ENCODE measurements around the gene TCEANC2.
A peak's percentile ranks its signal among the peaks of the same experiment; 100 is the strongest.

TCEANC2 gene

DNA sequence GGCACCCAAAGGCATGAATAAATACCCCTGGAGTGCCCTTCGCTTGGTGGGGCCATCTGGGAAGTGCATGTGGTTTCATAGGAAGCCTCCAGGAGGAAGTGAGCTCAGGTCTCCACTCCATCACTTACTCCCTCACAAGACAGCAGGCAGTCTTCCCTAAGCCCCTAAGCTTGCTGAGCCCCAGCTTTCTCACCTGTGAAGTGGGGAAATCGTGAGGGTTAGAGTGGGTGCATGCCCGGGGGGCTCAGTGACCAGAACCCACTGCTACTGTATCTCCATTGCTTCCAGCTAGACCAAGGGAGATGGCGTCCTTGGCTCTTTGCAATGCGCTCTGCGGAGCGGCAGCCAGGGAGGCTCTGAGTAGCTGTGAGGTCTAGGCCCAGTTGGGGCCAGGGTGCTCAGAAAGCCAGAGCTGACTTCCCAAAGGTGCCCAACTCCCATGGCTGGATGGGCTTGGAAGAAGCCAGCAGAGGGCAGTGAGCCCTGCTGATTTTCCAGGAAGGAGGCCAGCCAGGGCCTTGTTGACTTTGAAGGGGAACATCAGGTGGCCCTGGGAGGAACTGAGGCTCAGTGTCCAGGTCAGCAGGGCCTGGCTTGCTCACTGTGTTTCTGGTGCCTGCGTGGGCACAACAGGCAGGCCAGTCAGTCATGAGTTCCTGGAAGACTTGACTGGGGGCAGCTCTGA is 72.1 kb downstream of the TCEANC2 start:
- peak overlapping the region in 1 of 21 experiments; percentile 2 for H3K27ac ChIP-seq
- no peak overlapping the region for H3K4me3 ChIP-seq

DNA sequence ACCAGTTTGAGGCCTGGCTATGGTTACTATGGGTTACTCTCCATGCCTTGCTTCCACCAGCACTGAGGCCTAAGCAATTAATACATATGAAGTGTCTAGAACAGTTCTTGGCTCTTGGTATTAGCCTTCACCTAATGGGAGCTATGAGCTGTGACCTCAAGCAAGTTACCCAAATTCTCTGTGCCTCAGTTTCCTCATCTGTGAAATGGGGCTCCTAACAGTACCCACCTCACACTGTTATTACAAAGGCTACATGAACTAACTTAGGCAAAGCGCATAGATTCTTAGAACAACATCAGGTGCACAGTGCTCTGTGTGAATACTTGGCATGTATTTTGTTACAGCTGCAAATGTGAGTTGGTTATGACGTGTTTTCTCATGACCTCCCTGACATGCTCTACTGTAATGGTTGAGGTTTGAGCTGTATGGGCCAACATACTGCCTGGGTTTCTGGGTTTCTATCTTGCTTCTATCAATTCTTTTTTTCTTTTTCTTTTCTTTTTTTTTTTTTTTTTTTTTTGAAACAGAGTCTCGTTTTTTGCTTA is 72.9 kb downstream of the TCEANC2 start:
- no peak overlapping the region for H3K4me3 ChIP-seq
- no peak overlapping the region for H3K27ac ChIP-seq

DNA sequence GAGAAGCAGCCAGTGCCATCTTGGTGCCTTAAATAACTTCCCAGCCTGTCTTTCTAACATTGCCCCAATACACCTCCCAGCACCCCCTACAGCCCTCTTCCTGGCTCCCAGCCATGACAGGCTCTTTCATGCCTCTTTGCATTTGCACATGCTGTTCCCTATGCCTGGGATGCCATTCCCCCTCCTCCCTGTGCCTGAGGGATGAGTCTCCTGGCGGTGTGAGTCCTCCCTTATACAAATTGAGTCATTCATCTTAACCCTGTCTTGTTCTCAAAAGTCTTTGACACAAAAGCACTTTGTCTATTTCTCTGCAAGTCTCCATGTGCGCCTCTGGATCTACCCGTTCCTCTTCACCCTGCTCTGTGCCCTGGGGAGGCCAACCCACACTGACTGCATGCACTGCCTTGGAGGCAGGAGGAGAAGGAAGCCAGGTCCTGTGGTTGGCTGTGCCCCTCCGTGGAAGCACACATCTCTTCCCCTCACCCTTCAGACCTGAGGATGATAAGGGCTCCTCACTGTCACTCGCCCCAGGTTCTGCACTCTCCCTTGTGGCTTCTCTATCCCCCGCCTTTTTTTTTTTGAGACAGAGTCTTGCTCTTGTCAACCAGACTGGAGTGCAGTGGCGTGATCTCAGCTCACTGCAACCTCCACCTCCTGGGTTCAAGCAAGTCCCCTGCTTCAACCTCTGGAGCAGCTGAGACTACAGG is 74.3 kb downstream of the TCEANC2 start:
- Histone ChIP-seq H3K27ac (no peak overlapping the region), H3K4me3 (no peak overlapping the region)

DNA sequence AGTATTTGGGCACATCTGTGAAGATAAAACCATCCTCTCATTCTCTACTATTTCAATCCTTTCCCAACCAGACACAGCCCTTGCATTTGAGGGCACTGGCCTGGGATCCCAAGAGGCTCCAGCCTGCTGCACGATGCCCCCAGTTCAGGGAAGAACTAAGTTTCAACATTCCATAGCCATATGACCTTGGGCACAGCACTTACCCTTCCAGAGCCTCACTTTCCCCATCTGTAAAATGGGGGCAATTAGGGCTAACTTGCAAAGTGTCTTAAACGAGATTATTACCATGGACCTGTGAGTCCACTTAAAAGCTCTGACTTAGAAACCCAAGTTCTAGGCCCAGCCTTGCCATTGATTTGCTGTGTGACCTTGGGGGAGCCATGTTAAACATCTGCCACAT is 76.5 kb downstream of the TCEANC2 start:
- H3K4me3 ChIP-seq = no peak overlapping the region
- H3K27ac ChIP-seq = no peak overlapping the region

DNA sequence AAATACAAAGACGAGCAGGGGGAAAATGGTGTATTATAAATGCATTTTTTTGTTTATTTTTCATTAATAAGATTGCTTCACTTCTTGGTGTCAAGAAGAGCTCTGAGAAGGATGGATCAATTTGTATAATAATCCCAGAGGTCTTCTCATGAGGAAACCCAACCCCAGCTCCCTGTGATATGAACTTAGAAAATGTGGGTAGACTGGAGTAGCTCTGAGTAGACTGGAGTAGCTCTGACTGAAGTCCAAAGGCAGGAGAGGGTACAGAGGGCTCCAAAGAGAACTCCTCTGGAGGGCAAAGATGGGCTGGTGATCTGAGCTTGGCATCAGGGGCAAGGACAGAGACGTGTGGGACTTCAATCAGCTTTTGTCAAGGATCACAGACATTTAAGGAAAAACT is 78.0 kb downstream of the TCEANC2 start:
- Histone ChIP-seq H3K27ac (no peak overlapping the region), H3K4me3 (no peak overlapping the region)

DNA sequence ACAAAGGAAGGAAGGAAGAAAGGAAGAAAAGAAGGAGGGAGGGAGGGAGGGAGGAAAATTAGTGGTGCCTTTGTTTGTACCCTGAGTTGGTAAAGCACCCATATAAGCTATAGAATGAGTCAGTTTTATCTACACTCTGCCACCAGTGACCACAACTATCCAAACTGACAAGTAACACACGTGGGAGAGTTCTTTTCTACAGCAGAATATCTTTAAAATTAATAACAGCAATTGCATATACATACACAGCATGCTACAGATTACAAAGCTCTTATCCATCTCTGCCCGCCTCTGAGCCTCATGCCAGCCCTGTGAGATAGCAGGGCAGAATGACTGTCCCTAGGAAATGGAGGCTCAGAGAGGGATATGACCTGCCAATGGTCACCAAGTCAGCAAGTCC is 79.1 kb downstream of the TCEANC2 start:
- no peak overlapping the region for H3K27ac ChIP-seq
- no peak overlapping the region for H3K4me3 ChIP-seq

DNA sequence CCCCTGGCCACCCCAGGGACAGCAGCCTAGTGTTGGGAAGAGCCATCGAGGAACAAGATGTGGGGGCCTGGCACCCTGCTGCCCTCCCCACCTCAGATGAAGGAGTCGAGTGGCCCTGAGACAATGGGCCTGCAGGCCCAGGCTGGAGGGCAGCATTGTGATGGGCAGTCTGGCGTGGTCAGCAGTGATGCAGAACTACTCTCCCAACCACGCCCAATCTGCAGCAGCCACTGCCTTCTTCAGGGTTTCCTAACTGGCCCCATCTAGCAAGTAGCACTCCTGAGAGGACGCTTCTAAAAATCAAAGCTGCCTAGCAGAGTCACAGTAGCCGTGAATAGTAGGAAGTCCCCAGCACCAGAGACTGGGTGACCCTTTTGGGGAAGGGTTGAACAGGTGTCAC is 80.9 kb downstream of the TCEANC2 start:
- Histone ChIP-seq H3K4me3 (no peak overlapping the region), H3K27ac (no peak overlapping the region)

DNA sequence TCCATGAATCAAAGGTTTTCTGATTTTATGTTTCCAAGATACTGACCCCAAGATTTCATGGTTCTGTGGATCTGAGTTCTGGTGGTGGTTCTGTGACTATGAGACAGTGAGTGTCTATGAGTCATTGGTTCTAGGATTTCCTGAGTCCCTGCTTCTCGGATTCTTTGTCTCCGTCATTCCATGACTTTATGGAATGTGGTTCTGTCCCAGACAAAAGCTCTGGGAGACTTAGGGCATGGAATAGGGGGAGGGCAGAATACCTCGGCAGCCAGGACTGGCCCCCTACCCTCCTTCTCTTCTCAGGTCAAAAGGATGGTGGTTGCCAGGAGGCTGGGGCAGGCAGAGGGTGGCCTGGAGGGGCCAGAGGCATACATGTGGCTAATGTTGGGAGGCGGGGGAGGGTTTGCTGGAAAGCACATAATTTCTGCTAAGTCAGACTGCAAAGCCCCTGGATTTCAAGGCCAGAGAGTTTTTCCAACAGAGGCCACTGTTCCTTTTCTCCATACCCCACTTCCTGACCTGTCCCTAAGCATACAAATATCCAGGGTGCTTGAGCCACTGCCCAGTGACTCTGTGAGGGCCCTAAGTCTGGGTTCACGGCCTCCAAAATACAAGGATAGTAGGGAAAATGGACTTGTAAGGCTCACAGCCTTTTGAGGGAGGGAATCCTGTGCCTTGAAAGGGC is 82.2 kb downstream of the TCEANC2 start:
- no peak overlapping the region for H3K4me3 ChIP-seq

DNA sequence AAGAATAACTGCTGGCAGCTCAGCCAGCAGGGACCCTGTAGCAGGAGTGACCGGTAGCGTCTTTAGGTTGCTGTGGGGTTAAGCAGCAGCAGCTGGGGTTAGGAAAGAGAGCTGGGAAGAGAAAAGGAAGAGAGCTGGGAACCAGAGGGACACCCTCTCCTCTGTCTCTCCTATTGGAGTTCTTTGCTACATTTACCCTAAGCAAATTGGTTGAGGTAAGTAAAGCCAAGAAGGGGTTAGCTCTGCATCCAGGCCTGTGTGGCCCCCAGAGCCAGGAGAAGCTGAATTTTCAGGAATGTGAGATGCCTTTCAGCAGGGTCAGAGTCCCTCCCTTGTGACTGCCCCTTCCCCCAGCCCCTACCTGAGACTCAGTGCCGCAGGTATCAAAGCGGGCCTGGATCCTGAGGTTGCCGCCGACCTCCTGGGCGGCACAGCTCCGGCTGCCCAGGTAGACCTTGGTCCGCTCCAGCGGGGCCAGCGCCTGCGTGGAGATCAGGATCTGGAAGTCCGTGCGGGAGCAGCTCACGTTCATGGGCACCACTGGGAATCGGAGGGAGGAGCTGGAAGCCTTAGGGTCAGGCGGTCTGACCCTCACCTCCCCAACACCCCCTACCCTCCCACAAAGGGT is 83.0 kb downstream of the TCEANC2 start:
- Histone ChIP-seq H3K4me3 (no peak overlapping the region), H3K27ac (no peak overlapping the region)

More for the DNA sequence above, 82.2 kb downstream of the TCEANC2 start:
- H3K27ac ChIP-seq = peak overlapping the region in 1 of 21 experiments; percentile 31

DNA sequence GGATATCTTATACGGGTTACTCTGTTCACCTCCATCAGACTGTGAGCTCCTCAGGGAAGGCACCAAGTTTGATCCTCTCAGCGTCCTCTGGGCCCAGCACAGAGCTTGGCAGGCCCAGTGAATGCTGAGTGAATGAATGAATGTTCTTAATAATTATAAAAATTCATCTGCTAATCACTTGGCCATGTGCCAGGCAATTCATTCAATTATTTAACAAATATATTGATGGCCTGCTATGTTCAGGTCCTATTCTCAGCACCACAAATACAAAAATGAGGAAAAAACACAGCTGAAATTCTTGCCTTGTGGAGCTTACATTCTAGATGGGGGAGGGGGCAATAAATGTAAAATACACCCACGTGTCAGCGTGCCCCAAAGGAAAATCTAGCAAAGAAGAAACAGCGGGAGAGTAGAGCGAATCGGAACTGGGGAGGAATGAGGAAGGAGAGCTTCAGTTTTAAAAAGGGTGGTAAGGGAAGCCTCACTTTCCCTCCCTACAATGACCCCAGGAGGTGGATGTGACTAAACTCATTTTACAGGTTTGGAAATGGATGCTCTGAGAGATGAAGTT is 83.6 kb downstream of the TCEANC2 start:
- H3K27ac ChIP-seq = no peak overlapping the region
- H3K4me3 ChIP-seq = no peak overlapping the region

DNA sequence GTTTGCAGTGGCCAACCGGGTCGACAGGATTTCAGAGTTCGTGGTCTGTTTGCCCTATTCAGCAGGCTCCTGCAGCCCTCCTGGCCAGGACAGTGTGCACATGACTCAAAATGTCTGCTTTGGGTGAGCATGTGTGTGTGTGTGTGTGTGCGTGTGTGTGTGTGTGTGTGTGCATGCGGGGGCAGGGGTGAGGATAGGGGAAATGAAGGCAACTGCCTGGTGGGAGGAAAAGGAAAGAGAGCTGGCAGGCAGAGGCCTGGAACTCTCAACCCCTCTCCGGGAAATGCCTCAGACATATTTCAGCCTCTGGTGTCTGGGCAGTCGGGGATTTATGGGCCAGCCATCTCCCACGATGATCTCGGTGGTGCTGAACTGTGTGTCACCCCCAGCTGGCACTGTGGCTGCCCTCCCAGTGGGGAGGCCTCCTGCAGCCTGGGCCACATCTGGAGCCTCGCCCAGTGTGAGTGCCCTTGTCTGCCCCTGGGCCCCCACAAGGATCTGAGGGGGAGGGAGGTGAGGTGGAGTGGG is 84.2 kb downstream of the TCEANC2 start:
- Histone ChIP-seq H3K4me3 (no peak overlapping the region), H3K27ac (no peak overlapping the region)

DNA sequence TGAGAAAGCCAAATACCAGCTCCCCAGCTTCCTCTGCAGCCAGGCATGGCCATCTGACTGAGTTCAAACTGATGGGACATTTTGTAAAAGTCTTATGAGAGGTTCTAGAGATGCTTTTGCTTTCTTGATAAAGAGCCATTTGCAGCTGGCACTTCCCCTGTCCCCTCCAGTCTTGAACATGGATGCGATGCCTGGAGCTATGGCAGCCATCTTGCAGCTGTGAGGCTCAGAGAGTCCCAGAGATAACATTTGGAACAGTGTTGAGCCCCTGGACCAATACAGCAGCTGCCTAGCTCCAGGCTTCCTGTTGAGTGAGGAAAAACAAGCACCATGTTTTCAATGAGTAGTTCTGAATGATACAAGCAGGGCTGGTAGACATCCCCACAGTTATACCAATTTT is 85.6 kb downstream of the TCEANC2 start:
- Histone ChIP-seq H3K27ac (no peak overlapping the region), H3K4me3 (no peak overlapping the region)

DNA sequence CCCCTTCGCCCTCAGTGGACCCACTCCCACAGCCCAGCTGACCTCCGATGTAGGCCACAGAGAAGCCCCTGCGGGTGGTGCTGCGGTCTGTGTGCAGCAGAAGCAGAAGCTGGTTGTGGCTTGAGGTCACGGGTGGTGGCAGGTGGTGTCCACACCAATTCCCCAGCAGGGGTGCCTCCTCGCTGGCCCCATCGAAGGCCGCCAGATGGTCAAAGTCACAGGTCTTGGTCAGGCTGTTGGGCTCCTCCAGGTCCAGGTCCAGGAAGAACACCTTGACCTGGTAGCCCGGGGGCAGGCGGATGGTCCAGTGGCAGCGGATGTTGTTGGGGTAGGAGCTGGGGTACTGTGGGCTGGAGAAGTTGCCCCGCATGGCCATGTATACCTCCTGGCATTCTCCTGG is 86.3 kb downstream of the TCEANC2 start:
- H3K4me3 ChIP-seq = no peak overlapping the region
- no peak overlapping the region for H3K27ac ChIP-seq

DNA sequence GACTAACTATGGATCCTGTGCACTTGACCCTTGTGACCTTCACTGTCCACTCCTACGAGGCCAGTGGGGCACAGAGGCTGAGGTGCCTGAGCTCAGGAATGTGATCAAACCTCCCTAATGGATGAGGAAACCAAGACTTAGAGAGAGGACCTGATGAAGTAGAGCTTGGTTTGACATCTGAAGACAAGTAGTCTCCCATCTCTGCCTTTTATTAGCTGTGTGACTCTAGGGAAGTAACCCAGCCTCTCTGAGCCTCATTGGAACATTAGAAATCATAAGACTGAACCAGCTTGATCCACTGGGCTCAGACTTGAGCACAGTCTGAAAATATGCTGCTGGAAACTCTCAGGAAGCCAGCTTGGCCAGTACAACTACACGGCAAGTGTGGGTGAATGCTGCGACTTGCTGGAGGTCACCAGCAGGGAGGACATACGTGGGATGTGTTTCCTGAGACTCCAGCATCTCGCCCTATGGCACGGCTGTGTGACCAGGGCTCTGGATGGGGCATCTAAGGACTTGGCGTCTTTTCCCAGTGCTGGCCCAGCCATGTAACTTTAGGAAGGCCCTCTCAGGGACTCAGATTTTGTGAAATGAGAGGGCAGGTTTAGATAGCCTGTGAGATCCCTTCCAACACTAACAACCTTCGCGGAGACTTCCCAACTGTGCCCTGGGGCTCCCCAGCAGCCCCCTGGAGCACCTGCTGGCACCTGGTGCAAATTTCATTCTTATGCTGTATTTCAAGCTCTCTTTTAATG is 88.9 kb downstream of the TCEANC2 start:
- no peak overlapping the region for H3K27ac ChIP-seq
- H3K4me3 ChIP-seq = no peak overlapping the region

DNA sequence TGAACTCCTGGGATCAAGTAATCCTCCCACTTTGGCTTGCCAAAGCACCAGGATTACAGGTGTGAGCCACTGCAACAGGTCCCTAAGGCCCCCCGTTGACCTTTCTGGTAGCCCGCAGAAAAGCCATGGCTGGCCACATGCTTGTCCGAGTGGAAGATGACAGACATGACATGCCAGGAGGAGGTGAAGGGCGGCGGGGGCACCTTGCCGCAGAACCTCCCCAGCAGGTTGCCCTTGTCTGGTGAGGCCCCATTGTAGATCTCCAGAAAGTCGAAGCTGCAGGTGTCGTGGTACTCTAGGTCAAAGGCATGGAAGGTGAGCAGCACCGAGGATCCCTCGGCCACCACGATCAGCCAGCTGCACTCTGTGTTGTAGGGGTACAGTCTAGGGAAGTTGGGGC is 91.0 kb downstream of the TCEANC2 start:
- H3K4me3 ChIP-seq = no peak overlapping the region
- H3K27ac ChIP-seq = no peak overlapping the region

DNA sequence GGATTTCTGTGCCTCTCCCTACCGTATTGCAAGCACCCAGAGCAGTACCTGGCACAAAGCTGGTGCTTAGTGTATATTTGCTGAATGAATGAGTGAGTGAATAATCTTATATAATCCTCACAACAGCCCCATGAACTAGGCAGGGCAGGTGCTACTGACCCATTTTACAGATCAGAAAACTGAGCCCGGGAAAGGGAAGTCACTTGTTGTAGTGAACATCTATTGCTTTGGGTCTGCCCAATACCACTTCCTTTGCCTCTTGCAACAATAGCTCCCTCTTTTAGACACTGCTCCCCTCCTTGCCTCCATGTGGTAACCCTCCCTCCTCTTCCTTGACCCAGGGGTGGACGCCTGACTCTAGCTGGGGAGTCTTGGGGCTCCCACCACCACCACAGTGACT is 96.3 kb downstream of the TCEANC2 start:
- no peak overlapping the region for H3K27ac ChIP-seq
- H3K4me3 ChIP-seq = no peak overlapping the region

DNA sequence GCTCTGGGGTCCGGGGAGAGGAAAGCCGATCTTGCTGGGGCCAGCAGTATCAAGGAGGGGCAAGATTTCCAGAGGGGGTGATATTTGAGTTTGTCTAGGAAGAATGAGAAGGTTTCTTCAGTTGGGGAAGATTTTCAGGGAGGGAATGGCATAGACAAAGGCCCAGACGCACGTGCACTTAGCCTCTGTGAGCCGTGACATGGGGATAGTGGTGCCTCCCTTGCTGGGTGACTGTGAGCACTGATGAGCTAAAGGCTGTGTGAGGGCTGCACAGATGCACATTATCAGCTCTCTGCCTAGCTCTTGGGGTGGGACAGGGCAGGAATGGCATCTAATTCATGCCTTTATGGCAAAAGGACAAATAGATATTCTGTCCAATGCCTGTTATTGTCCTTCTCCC is 97.6 kb downstream of the TCEANC2 start:
- no peak overlapping the region for H3K4me3 ChIP-seq
- no peak overlapping the region for H3K27ac ChIP-seq

DNA sequence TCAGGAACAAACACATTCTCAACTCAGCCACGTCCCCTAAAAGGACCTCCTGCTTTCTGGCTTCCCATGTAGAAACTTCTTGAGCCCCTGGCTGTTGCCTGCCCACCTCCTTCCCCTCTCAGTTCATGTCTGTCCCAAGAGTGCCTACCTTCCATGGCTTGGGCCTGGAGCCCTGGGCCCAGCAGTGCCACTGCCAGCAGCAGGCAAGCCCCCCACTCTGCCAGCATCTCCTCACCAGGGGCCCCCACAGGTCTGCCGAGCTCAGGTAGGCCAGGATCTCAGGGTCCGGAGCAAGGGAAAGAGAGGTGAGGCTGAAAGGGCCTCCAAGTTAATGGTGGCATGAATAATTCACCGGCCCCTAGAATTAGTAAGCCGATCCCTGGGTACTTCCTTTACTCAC is 99.3 kb downstream of the TCEANC2 start, which contains the start of gene CDCP2:
CDCP2 (minus strand) TSS at position 305 of the 400 bp plus-strand sequence; CDS start at position 227, 78 bp downstream.
- Histone ChIP-seq H3K27ac (peak within 1 kb of the TSS in 13 of 21 experiments; percentile 4 to 65 (median 40)), H3K4me3 (no peak within 1 kb of the TSS)

All from skin epidermis (tissue), 12 donors.